Bronchial epithelial cell (primary cell): ENCODE results near the gene TOM1L2. TPM values are rescaled to one million over a fixed set of nuclear protein-coding genes. Genes with fewer than 3 reads are reported as not detected.

Experiments used
- DNase-seq: peaks from one replicate; pipeline ENCODE4 v3.0.0-alpha.2; 2010; ENCODE audit warnings: low read depth
- FAIRE-seq: peaks from 2 replicates; lab custom pipeline; 2011; peaks lifted over from hg19 to GRCh38; lab: Jason Lieb, UNC
- H3K27me3 ChIP-seq: 2 replicates; pipeline ENCODE4 v1.5.1; 2011; ENCODE audit warnings: low read length; ENCODE audit not compliant: control insufficient read depth, insufficient read depth
- H3K36me3 ChIP-seq: 2 replicates; pipeline ENCODE4 v1.5.1; 2011; ENCODE audit warnings: low read length; ENCODE audit not compliant: control insufficient read depth, insufficient read depth
- H3K4me3 ChIP-seq: 2 replicates; pipeline ENCODE4 v1.5.1; 2011; ENCODE audit warnings: mild to moderate bottlenecking, low read depth, low read length, control low read depth
- CTCF ChIP-seq: IDR thresholded peaks from 2 replicates; pipeline ENCODE4 v1.5.1; 2011; ENCODE audit warnings: mild to moderate bottlenecking, moderate library complexity, low read length, control low read depth, inconsistent platforms; ENCODE audit not compliant: insufficient read depth, severe bottlenecking
- total RNA-seq: library from RNA; depleted of rRNA; stranded (reverse); fragments of >200 nt; gene quantifications from 2 replicates; pipeline ENCODE4 v1.2.1, GENCODE V29; 2014

The TOM1L2 gene
- total RNA-seq, 1 donor from 2014 or later: 12.4 TPM

DNA sequence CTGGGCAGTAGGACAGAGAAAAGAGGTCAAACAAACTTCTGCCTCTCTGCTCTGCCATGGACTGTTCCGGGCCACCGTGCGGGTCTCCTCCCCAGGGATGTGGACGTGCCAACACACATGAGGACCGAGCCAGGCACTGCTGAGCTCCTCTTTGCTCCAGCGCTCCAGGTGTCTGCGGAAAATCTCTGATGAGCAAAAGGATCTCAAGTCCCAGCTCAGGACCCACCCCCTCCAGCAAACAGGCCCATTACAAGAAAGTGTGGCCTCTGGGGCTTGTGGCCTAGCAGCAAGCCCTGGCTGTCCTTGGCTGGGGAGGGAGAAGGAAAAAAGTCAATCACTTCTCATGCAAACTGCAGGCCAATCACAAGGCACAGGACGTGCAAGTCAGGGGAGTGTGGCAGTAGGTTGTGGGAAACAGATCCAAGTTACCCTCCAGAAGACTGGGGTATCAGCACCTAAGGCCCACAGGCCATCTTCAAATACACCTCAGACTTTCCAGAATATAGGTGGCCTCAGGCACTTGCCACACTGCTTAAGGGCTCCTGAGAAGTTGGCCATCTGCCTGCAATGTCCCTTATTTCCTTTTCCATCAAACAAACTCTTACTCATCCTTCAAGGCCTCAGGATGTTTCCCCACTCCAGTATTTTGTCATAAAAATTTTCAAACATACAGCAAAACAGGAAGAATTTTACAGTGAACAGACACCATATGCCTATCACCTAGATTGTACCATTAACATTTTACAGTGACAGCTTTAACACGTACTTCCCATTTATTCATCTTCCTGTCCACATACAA lies 99.5 kb downstream of the TOM1L2 start:
- peak; percentile 62 for FAIRE-seq
- DNase-seq: no peak
- Histone ChIP-seq H3K27me3 (no peaks in the 10 kb centered on the region), H3K36me3 (peaks cover 16% of the 10 kb centered on the region), H3K4me3 (no peak overlapping the region)
- TF ChIP-seq CTCF: no peak

- H3K36me3 ChIP-seq: peaks cover 14% of the 10 kb centered on the region
- FAIRE-seq: no peak
- no peaks in the 10 kb centered on the region for H3K27me3 ChIP-seq
- TF ChIP-seq CTCF: no peak
- no peak for DNase-seq
- H3K4me3 ChIP-seq: no peak overlapping the region
Measured at GRCh38 chr17:17871913-17872312, 100.3 kb downstream of the TOM1L2 start.

DNA sequence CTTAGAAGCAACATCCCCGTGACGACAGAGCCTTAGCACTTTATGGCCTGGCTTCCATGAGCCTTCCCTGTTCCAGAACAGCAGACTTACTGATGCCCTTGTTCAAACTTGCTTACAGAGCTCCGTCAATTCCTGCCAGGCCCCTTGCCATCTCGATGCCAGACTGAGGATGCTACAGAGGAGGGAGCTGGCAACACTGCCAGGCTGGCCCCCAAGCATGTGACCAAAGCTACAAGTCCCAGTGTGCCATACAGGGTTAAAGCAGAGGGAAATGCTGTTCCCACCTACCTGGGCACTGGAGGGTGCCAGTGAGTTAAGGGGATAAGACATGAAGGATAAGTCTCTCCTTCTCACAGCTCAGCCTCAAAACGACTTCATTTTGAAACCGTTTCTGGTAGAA lies 102.0 kb downstream of the TOM1L2 start:
- H3K27me3 ChIP-seq: no peaks in the 10 kb centered on the region
- no peak for TF ChIP-seq CTCF
- FAIRE-seq: no peak
- no peak for DNase-seq
- no peak overlapping the region for H3K4me3 ChIP-seq
- peaks cover 10% of the 10 kb centered on the region for H3K36me3 ChIP-seq

DNA sequence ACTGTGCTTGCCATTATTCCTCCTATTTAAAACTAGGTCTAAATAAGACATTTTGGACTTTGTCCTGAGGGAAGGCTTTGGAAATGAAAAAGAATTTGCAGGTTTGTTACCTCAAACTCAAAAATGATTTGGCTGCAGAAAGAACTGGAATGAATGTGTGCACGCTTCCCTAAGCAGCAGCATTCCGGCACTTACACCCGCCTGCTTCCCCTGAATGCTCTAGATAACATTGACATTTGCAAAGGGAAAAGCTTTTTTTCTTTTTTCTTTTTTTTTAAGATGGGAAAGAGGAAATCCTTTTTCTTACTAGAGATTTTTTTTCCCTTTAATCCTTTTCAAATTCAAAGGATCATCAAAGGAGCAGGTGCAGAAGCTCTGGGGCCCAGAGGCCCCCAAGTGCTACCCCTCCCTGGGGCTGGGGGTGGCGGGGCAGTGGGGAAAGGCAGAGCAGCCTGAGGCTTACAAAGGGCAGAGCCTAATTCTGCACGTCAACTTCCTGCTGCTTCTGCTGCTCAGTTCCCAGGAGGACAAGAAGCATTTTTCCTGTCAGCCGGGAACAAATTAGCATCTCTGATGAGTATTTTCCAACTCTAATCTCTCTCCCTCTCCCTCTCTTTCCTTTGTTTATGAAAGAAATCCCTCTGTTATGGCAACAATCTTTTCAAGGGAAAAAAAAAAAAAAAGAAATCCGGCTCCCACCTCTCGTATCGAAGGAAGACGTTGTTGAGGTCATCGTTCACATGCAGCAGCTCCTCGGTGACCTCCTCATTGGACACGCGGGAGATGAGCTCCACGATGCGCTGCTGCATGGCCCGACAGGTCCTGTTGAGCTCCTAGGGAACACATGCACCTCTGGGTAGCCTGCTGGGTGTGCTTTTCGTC lies 103.3 kb downstream of the TOM1L2 start:
- Histone ChIP-seq H3K4me3 (no peak overlapping the region), H3K27me3 (no peaks in the 10 kb centered on the region), H3K36me3 (peaks cover 8% of the 10 kb centered on the region)
- no peak for FAIRE-seq
- no peak for TF ChIP-seq CTCF
- no peak for DNase-seq

GRCh38 chr17:17866897-17867296 lies 105.3 kb downstream of the TOM1L2 start:
- H3K27me3 ChIP-seq: no peaks in the 10 kb centered on the region
- no peak overlapping the region for H3K4me3 ChIP-seq
- TF ChIP-seq CTCF: no peak
- FAIRE-seq: no peak
- no peak for DNase-seq
- H3K36me3 ChIP-seq: peaks cover 5% of the 10 kb centered on the region
